ENCODE results near the gene ZNF205. TPM values are rescaled to one million over a fixed set of nuclear protein-coding genes. Genes with fewer than 3 reads are reported as not detected.
"Not testable (repeated sequence)": the region's sequence is repeated elsewhere in the genome, so short reads cannot be mapped to it uniquely, and the experiment has no call there.

Gene ZNF205
- total RNA-seq, 1 donor from 2014 or later = 23.9 TPM

GRCh38 chr16:3066440-3066748 lies 46.0 kb upstream of the ZNF205 start:
- Mint-ChIP-seq H3K36me3 (ENCODE audit: insufficient read depth) (no peaks in the 10 kb centered on the region), H3K27me3 (peaks cover 27% of the 10 kb centered on the region), H3K4me1 (ENCODE audit: low read depth) (no peaks in the 10 kb centered on the region), H3K9me3 (ENCODE audit: low read depth) (no peaks in the 10 kb centered on the region), H3K4me3 (ENCODE audit: low read depth) (no peak overlapping the region), H3K27ac (no peak overlapping the region)
- TF ChIP-seq, protein P1, sequence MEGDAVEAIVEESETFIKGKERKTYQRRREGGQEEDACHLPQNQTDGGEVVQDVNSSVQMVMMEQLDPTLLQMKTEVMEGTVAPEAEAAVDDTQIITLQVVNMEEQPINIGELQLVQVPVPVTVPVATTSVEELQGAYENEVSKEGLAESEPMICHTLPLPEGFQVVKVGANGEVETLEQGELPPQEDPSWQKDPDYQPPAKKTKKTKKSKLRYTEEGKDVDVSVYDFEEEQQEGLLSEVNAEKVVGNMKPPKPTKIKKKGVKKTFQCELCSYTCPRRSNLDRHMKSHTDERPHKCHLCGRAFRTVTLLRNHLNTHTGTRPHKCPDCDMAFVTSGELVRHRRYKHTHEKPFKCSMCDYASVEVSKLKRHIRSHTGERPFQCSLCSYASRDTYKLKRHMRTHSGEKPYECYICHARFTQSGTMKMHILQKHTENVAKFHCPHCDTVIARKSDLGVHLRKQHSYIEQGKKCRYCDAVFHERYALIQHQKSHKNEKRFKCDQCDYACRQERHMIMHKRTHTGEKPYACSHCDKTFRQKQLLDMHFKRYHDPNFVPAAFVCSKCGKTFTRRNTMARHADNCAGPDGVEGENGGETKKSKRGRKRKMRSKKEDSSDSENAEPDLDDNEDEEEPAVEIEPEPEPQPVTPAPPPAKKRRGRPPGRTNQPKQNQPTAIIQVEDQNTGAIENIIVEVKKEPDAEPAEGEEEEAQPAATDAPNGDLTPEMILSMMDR (IDR thresholded peaks at IDR 0.05; ENCODE audit: unreplicated experiment) = no peak
- DNase-seq (ENCODE audit: low spot score, unreplicated experiment) = no peak

DNA sequence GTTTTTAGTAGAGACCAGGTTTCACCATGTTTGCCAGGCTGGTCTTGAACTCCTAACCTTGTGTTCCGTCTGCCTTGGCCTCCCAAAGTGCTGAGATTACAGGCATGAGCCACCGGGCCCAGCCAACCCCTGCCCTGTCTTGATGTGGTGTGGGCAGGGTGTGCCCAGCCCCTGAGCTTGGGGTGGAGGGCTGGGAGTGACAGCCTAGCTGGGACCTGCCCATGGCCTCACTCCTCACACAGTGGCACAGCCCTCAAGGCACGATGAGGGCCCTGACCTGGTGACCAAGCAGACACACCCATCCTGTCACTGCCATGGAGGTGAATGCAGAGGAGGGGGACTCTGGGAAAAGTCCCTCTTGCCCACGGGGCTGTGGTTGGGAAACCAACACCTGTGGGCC lies 43.9 kb upstream of the ZNF205 start:
- H3K27ac Mint-ChIP-seq = no peak overlapping the region

DNA sequence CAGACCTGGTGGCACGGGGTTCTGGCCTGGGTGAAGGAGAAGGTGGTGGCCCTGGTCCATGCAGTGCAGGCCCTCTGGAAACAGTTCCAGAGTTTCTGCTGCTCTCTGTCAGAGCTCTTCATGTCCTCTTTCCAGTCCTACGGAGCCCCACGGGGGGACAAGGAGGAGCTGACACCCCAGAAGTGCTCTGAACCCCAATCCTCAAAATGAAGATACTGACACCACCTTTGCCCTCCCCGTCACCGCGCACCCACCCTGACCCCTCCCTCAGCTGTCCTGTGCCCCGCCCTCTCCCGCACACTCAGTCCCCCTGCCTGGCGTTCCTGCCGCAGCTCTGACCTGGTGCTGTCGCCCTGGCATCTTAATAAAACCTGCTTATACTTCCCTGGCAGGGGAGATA lies 43.2 kb upstream of the ZNF205 start:
- not testable (repeated sequence) for H3K4me3 Mint-ChIP-seq (ENCODE audit: low read depth); H3K4me1 Mint-ChIP-seq (ENCODE audit: low read depth); H3K27ac Mint-ChIP-seq; H3K9me3 Mint-ChIP-seq (ENCODE audit: low read depth); H3K36me3 Mint-ChIP-seq (ENCODE audit: insufficient read depth); DNase-seq (ENCODE audit: low spot score, unreplicated experiment)
- peaks cover 29% of the 10 kb centered on the region for H3K27me3 Mint-ChIP-seq

More for the DNA sequence above, 43.9 kb upstream of the ZNF205 start:
- H3K4me1 Mint-ChIP-seq (ENCODE audit: low read depth) = no peaks in the 10 kb centered on the region
- no peaks in the 10 kb centered on the region for H3K36me3 Mint-ChIP-seq (ENCODE audit: insufficient read depth)
- TF ChIP-seq, protein P1 (IDR thresholded peaks at IDR 0.05; ENCODE audit: unreplicated experiment) = no peak
- peaks cover 26% of the 10 kb centered on the region for H3K27me3 Mint-ChIP-seq
- no peak for DNase-seq (ENCODE audit: low spot score, unreplicated experiment)
- H3K9me3 Mint-ChIP-seq (ENCODE audit: low read depth) = no peaks in the 10 kb centered on the region
- no peak overlapping the region for H3K4me3 Mint-ChIP-seq (ENCODE audit: low read depth)

- H3K27ac Mint-ChIP-seq = no peak overlapping the region
- no peak for DNase-seq (ENCODE audit: low spot score, unreplicated experiment)
- H3K4me3 Mint-ChIP-seq (ENCODE audit: low read depth) = no peak overlapping the region
- no peaks in the 10 kb centered on the region for H3K9me3 Mint-ChIP-seq (ENCODE audit: low read depth)
- TF ChIP-seq, protein P1 (IDR thresholded peaks at IDR 0.05; ENCODE audit: unreplicated experiment) = no peak
- H3K27me3 Mint-ChIP-seq = peaks cover 40% of the 10 kb centered on the region
- H3K4me1 Mint-ChIP-seq (ENCODE audit: low read depth) = no peaks in the 10 kb centered on the region
- H3K36me3 Mint-ChIP-seq (ENCODE audit: insufficient read depth) = no peaks in the 10 kb centered on the region
Measured at GRCh38 chr16:3070608-3071111, 41.7 kb upstream of the ZNF205 start.

GRCh38 chr16:3071655-3072054 lies 40.7 kb upstream of the ZNF205 start:
- H3K27ac Mint-ChIP-seq = no peak overlapping the region
- TF ChIP-seq, protein P1 (IDR thresholded peaks at IDR 0.05; ENCODE audit: unreplicated experiment) = no peak
- no peaks in the 10 kb centered on the region for H3K4me1 Mint-ChIP-seq (ENCODE audit: low read depth)
- no peaks in the 10 kb centered on the region for H3K9me3 Mint-ChIP-seq (ENCODE audit: low read depth)
- peaks cover 40% of the 10 kb centered on the region for H3K27me3 Mint-ChIP-seq
- no peaks in the 10 kb centered on the region for H3K36me3 Mint-ChIP-seq (ENCODE audit: insufficient read depth)
- no peak overlapping the region for H3K4me3 Mint-ChIP-seq (ENCODE audit: low read depth)
- DNase-seq (ENCODE audit: low spot score, unreplicated experiment) = no peak

- H3K4me3 Mint-ChIP-seq (ENCODE audit: low read depth); H3K27ac Mint-ChIP-seq; H3K9me3 Mint-ChIP-seq (ENCODE audit: low read depth): not testable (repeated sequence)
Measured at GRCh38 chr16:3072148-3072547, 40.2 kb upstream of the ZNF205 start.

DNA sequence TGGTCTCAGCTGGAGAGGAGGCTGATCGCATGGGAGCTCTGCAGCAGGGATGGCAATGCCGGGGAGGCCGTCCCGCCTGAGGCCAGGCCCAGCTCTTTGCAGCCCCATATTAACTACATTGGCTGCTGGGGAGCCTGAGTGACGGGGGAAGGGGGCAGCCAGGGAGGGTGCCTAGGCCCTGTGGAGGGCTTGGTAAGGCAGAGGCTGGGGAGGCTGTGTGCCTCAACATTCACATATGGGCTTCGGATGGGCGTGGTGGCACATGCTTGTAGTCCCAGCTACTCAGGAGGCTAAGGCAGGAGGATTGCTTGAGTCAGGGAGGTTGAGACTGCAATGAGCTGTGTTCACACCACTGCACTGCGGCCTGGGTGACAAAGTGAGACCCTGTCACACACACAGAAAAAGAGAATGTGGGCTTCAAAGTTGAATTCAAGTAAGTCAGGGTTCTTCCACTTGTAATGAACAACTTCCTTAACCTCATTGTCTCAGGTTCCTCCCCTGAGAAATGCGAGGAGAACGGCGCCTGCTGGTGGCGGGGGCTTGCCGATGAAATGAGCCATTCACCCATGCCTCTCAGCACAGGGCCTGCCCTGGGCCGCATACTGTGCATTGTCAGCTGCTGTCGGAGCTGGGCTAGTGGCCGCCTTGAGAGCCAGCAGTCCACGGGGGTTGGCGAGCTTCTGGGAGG lies 39.7 kb upstream of the ZNF205 start:
- H3K27me3 Mint-ChIP-seq = peaks cover 41% of the 10 kb centered on the region

More at GRCh38 chr16:3072148-3072547, 40.2 kb upstream of the ZNF205 start:
- DNase-seq (ENCODE audit: low spot score, unreplicated experiment); H3K36me3 Mint-ChIP-seq (ENCODE audit: insufficient read depth); H3K4me1 Mint-ChIP-seq (ENCODE audit: low read depth): not testable (repeated sequence)
- H3K27me3 Mint-ChIP-seq = peaks cover 40% of the 10 kb centered on the region

More for the DNA sequence above, 39.7 kb upstream of the ZNF205 start:
- H3K9me3 Mint-ChIP-seq (ENCODE audit: low read depth); DNase-seq (ENCODE audit: low spot score, unreplicated experiment); H3K36me3 Mint-ChIP-seq (ENCODE audit: insufficient read depth); H3K4me1 Mint-ChIP-seq (ENCODE audit: low read depth); H3K27ac Mint-ChIP-seq; H3K4me3 Mint-ChIP-seq (ENCODE audit: low read depth): not testable (repeated sequence)
